Femur (tissue), 1 donor: ENCODE measurements around the gene SAMD4A.
A peak's percentile ranks its signal among the peaks of the same experiment; 100 is the strongest.

Experiments used
- DNase-seq: peaks from one replicate; pipeline ENCODE4 v3.0.0-alpha.2; 2017

SAMD4A gene

GRCh38 chr14:54687750-54688119, 120.8 kb downstream of the SAMD4A start:
- DNase-seq: no peak

GRCh38 chr14:54688229-54688628, 121.3 kb downstream of the SAMD4A start:
- DNase-seq: no peak

- DNase-seq: no peak
Observed at GRCh38 chr14:54689928-54690327, 123.0 kb downstream of the SAMD4A start.

GRCh38 chr14:54690887-54691286, 124.0 kb downstream of the SAMD4A start:
- DNase-seq: no peak

GRCh38 chr14:54691525-54692283, 124.8 kb downstream of the SAMD4A start:
- peak; percentile 76 for DNase-seq

- peak; percentile 50 for DNase-seq
Observed at GRCh38 chr14:54692284-54692772, 125.4 kb downstream of the SAMD4A start.

- DNase-seq: no peak
Observed at GRCh38 chr14:54693761-54694160, 126.8 kb downstream of the SAMD4A start.

GRCh38 chr14:54695196-54695595, 128.3 kb downstream of the SAMD4A start:
- no peak for DNase-seq

- DNase-seq: no peak
Observed at GRCh38 chr14:54697001-54697400, 130.1 kb downstream of the SAMD4A start.

- DNase-seq: no peak
Observed at GRCh38 chr14:54697803-54698202, 130.9 kb downstream of the SAMD4A start.

- no peak for DNase-seq
Observed at GRCh38 chr14:54698501-54698900, 131.6 kb downstream of the SAMD4A start.

- no peak for DNase-seq
Observed at GRCh38 chr14:54698966-54699530, 132.1 kb downstream of the SAMD4A start.

- DNase-seq: no peak
Observed at GRCh38 chr14:54699735-54700134, 132.8 kb downstream of the SAMD4A start.

- DNase-seq: no peak
Observed at GRCh38 chr14:54700717-54701116, 133.8 kb downstream of the SAMD4A start.

GRCh38 chr14:54702014-54702491, 135.1 kb downstream of the SAMD4A start:
- DNase-seq: no peak

- DNase-seq: no peak
Observed at GRCh38 chr14:54702492-54702891, 135.6 kb downstream of the SAMD4A start.

GRCh38 chr14:54703082-54703481, 136.2 kb downstream of the SAMD4A start:
- DNase-seq: no peak

- DNase-seq: no peak
Observed at GRCh38 chr14:54703724-54704123, 136.8 kb downstream of the SAMD4A start.

- DNase-seq: no peak
Observed at GRCh38 chr14:54704768-54705167, 137.8 kb downstream of the SAMD4A start.

- DNase-seq: no peak
Observed at GRCh38 chr14:54706769-54707168, 139.8 kb downstream of the SAMD4A start.

- no peak for DNase-seq
Observed at GRCh38 chr14:54708161-54708560, 141.2 kb downstream of the SAMD4A start.

- no peak for DNase-seq
Observed at GRCh38 chr14:54708982-54709381, 142.1 kb downstream of the SAMD4A start.

GRCh38 chr14:54709444-54709843, 142.5 kb downstream of the SAMD4A start:
- no peak for DNase-seq

- no peak for DNase-seq
Observed at GRCh38 chr14:54709867-54710266, 142.9 kb downstream of the SAMD4A start.

GRCh38 chr14:54711312-54711711, 144.4 kb downstream of the SAMD4A start:
- DNase-seq: no peak
